ENCODE results near the gene FAAP20. TPM values are rescaled to one million over a fixed set of nuclear protein-coding genes. Genes with fewer than 3 reads are reported as not detected.

FAAP20 gene
- total RNA-seq, 1 donor, result 25.3 TPM

DNA sequence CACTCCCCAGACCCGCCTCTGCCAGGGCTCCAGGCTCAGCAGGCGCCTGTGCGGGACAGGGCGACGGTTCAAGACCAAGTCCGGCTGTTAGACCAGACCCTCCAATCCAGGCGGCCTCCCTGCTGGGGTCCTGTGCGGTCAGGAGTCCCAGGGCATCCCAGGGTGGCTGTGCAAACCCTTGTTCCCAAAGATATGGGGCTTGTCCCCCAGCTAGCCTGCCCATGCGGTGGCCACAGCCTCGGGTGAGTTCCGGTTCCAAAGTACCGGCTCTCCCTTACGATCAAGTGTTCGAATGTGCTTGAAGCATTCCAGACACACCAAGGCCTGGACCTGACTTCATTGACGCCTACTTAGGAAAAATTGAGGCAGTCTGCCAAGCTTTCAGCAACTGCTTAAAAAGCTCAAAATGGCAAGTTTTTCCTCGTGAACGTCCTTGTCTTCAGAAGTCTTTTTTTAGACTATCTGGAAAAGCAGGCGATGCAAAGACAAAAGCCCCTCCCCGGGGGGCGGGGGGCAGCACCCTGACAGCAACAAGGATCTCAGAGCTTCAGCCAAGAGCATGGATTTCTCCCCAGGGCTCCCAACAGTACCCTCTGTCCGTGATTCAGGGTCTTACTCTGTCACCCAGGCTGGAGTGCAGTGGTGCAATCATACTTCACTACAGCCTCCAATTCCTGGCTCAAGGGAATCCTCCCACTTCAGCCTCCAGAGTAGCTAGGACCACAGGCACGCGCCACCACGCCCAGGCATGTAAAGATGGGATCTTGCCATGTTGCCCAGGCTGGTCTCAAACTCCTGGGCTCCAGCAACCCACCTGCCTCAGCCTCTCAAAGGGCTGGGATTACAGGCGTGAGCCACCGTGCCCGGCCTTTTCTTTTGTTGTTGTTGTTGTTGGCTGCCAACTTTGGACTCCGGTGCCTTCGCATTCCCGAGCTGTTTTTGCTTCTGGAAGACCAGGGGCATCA, 2.3 kb downstream of the FAAP20 start:
- peak overlapping the region; percentile 36 for H3K27ac ChIP-seq (ENCODE audit: low read depth, low read length)
- H3K4me2 ChIP-seq (ENCODE audit: insufficient read depth, low read length), result peak overlapping the region; percentile 45
- peaks cover 21% of the 10 kb centered on the region for H3K4me1 ChIP-seq (ENCODE audit: insufficient read depth, low read length)
- H3K9me3 ChIP-seq (ENCODE audit: low read depth, low read length), result no peaks in the 10 kb centered on the region
- H4K20me1 ChIP-seq (ENCODE audit: insufficient read depth, low read length), result peaks cover 2% of the 10 kb centered on the region
- H2AFZ ChIP-seq (ENCODE audit: low read length), result no peak overlapping the region
- no peaks in the 10 kb centered on the region for H3K36me3 ChIP-seq (ENCODE audit: insufficient read depth, low read length)
- peaks cover 40% of the 10 kb centered on the region for H3K79me2 ChIP-seq (ENCODE audit: insufficient read depth, low read length)
- H3K27me3 ChIP-seq (ENCODE audit: insufficient read depth, low read length), result no peaks in the 10 kb centered on the region
- TF ChIP-seq, protein P1, sequence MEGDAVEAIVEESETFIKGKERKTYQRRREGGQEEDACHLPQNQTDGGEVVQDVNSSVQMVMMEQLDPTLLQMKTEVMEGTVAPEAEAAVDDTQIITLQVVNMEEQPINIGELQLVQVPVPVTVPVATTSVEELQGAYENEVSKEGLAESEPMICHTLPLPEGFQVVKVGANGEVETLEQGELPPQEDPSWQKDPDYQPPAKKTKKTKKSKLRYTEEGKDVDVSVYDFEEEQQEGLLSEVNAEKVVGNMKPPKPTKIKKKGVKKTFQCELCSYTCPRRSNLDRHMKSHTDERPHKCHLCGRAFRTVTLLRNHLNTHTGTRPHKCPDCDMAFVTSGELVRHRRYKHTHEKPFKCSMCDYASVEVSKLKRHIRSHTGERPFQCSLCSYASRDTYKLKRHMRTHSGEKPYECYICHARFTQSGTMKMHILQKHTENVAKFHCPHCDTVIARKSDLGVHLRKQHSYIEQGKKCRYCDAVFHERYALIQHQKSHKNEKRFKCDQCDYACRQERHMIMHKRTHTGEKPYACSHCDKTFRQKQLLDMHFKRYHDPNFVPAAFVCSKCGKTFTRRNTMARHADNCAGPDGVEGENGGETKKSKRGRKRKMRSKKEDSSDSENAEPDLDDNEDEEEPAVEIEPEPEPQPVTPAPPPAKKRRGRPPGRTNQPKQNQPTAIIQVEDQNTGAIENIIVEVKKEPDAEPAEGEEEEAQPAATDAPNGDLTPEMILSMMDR (IDR thresholded peaks at IDR 0.05; ENCODE audit: extremely low read depth, low read depth, low read length), result no peak
- DNase-seq (ENCODE audit: insufficient read length, low spot score, missing footprints), result peak; percentile 91
- peak overlapping the region; percentile 10 for H3K4me3 ChIP-seq (ENCODE audit: insufficient read depth, low read length)

DNA sequence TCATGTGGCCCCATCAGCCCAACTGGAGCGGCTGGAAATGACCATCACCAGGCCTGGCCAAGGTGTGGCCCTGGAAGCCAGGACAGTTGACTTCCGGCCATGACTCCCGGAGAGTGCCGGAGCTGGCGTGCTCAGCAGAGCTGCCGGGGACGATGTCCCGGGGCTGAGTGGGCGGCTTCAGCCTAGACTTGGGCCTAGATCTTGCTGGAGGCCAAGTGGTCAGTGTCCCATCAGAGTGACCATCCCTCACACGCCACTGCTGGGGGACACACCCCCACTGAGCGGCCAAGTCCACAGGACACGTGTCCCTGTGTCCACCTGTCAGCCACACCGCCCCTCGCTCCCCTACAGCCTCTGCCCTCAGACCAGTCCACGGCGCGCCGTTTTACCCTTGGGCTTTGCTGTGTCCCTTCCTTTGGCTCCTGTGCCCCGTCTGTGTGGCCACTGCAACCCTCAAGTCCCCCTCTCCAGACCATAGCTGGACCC, 4.0 kb downstream of the FAAP20 start:
- Histone ChIP-seq H4K20me1 (ENCODE audit: insufficient read depth, low read length) (peaks cover 2% of the 10 kb centered on the region), H3K4me1 (ENCODE audit: insufficient read depth, low read length) (peaks cover 21% of the 10 kb centered on the region), H3K4me2 (ENCODE audit: insufficient read depth, low read length) (peak overlapping the region; percentile 91), H3K79me2 (ENCODE audit: insufficient read depth, low read length) (peaks cover 39% of the 10 kb centered on the region), H3K36me3 (ENCODE audit: insufficient read depth, low read length) (no peaks in the 10 kb centered on the region), H3K27me3 (ENCODE audit: insufficient read depth, low read length) (no peaks in the 10 kb centered on the region), H3K9me3 (ENCODE audit: low read depth, low read length) (no peaks in the 10 kb centered on the region), H3K27ac (ENCODE audit: low read depth, low read length) (peak overlapping the region; percentile 89), H2AFZ (ENCODE audit: low read length) (no peak overlapping the region), H3K4me3 (ENCODE audit: insufficient read depth, low read length) (peak overlapping the region; percentile 81)
- no peak for DNase-seq (ENCODE audit: insufficient read length, low spot score, missing footprints)
- TF ChIP-seq, protein P1 (IDR thresholded peaks at IDR 0.05; ENCODE audit: extremely low read depth, low read depth, low read length), result no peak

- no peaks in the 10 kb centered on the region for H3K36me3 ChIP-seq (ENCODE audit: insufficient read depth, low read length)
- peaks cover 21% of the 10 kb centered on the region for H3K4me1 ChIP-seq (ENCODE audit: insufficient read depth, low read length)
- H4K20me1 ChIP-seq (ENCODE audit: insufficient read depth, low read length), result peaks cover 2% of the 10 kb centered on the region
- H3K4me2 ChIP-seq (ENCODE audit: insufficient read depth, low read length), result peak overlapping the region; percentile 91
- H3K27me3 ChIP-seq (ENCODE audit: insufficient read depth, low read length), result no peaks in the 10 kb centered on the region
- DNase-seq (ENCODE audit: insufficient read length, low spot score, missing footprints), result peak; percentile 100
- peak overlapping the region; percentile 89 for H3K27ac ChIP-seq (ENCODE audit: low read depth, low read length)
- H3K79me2 ChIP-seq (ENCODE audit: insufficient read depth, low read length), result peaks cover 36% of the 10 kb centered on the region
- TF ChIP-seq, protein P1 (IDR thresholded peaks at IDR 0.05; ENCODE audit: extremely low read depth, low read depth, low read length), result no peak
- no peaks in the 10 kb centered on the region for H3K9me3 ChIP-seq (ENCODE audit: low read depth, low read length)
- H3K4me3 ChIP-seq (ENCODE audit: insufficient read depth, low read length), result peak overlapping the region; percentile 81
- peak overlapping the region; percentile 90 for H2AFZ ChIP-seq (ENCODE audit: low read length)
Observed at GRCh38 chr1:2189459-2190425, 4.8 kb downstream of the FAAP20 start.

Data from osteoblast (primary cell).